ENCODE measurements around the gene DACT2. TPM values are rescaled to one million over a fixed set of nuclear protein-coding genes. Genes with fewer than 3 reads are reported as not detected.

The DACT2 gene
- total RNA-seq, 1 donor from 2014 or later, result 3.2 TPM

DNA sequence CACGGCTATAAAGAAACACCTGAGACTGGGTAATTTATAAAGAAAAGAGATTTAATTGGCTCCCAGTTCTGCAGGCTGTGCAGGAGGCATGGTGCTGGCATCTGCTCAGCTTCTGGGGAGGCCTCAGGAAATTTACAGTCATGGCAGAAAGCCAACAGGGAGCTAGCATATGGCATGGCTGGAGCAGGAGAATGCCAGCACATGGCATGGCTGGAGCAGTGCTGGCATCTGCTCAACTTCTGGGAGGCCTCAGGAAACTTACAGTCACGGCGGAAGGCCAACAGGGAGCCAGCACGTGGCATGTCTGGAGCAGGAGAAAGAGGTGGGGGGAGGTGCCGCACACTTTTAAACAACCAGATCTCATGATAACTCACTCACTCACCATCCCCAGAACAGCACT lies 32.5 kb upstream of the DACT2 start:
- DNase-seq (ENCODE audit: low spot score), result no peak

DNA sequence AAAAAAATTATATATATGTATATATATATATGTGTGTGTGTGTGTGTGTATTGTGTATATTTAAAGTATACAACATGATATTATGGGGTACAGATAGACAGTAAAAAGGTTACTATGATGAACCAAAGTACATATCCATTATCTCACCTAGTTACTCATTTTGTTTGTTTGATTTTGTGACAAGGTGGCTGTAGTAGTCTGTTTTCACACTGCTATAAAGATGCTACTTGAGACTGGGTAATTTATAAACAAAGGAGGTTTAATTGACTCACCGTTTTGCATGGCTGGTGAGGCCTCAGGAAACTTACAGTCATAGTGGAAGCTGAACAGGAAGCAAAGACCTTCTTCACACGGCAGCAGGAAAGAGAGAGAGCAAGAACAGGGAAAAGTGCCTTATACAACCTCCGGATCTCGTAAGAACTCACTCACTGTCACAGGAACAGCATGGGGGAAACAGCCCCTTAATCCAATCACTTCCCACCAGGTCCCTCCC lies 30.2 kb upstream of the DACT2 start:
- no peak for DNase-seq (ENCODE audit: low spot score)

DNA sequence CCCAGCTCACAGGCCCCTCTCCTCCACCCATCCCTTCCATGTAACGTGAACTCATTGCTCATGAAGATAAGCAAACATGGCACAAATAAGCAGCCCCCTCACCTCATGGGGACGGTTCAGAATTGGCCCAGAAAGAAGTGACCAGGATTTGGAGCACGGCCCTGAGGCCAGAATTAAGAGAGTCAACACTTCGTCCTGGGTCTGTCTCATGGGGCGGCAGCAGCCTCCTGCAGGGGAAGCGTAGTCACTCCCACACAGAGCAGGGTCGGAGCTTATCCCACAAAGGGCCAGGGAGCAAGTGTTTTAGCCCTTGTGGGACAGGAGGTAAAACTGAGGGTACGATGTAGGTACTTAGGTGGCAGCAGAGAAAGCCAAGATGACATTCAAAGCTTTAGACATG lies 28.6 kb upstream of the DACT2 start:
- DNase-seq (ENCODE audit: low spot score), result no peak

DNA sequence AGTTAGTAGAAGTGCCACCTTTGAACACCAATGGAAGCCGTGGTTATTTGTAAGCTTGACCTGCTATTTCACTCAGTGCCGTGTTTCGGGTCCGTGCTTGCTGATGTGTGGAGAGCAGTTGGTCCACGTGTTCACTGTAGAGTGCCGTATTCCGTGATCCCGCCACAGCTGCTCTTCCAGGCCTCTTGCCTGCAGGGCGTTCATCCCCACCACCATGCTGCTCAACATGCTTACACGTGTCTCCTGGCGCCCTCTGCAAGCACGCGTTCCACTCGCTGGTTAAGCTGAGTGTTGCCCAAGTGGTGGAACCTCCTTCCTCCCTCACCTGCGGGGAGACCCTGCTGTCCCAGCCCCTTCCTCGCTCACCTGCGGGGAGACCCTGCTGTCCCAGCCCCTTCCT lies 28.0 kb upstream of the DACT2 start:
- DNase-seq (ENCODE audit: low spot score), result no peak

DNA sequence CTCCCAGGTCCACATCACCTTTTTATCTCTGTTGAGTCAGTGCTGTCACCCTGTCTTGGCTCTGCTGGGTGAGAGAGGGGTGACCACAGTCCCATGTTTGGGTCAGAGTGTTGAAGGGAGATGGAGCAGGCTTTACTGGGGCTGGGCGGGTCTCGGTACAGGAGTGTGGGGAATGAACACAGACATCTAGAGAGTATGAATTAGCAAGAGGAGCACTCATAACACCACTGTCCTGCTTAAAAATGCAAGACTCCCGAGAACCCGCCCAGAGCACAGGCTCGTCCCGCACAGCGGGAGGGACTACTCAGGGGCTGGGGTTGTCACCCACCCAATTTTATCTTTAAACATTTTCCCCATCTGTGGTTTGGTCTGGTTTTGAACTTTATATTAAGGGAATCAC lies 27.5 kb upstream of the DACT2 start:
- DNase-seq (ENCODE audit: low spot score), result no peak

DNA sequence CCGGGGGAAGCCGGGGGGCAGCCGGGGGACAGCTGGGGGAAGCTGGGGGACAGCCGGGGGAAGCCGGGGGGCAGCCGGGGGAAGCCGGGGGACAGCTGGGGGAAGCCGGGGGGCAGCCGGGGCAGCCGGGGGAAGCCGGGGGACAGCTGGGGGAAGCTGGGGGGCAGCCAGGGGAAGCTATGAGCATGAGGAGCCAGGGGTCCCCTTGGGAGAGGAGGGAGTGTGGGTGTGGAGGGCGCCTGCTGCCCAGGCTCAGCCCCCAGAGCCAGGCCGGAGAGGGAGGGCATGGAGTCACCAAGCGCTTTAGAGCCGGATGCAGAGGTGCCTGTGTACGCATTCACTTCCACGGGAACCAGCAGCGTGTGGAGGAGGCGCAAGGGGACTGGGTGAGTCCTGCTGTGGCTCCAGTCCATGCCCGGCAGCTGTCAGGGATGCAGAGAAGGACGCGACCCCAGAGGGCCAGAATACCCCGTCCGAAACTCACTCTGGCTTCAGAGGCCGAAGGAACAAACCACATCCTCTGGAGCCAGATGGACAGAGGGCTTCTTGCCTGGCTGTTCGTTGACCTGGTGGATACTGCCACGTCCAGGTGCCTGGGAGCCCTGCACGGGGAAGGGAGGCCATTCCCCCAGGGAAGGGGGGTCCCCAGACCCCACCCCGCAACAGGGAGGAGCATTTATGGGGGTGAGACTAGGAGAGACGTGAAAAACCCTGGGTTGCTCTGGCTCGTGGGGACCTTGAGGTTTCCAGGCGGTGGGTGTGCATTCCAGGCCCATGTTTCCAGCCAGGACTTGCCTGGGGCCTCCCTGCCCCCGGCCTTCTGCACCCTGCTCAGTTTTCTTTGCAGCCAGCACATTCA lies 26.5 kb upstream of the DACT2 start:
- no peak for DNase-seq (ENCODE audit: low spot score)

DNA sequence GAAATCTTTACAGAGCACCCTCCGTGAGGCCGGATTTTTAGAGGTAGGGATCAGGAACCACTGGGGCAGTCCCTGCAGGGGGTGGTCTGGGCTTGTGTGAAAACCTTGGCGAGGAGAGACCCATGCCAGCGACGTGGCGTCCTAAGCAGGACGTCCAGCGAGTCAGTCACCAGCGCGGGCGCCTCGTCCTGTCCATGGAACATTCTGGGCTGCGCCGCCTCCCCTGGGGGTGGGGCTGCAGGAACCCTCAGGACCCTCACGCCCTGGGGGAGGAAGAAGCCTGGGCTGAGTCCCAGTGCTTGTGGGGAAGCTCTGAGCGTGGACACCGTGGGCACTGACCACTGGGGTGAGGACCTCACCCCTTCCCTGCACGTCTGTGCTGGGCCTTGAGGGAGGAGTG lies 25.7 kb upstream of the DACT2 start:
- DNase-seq (ENCODE audit: low spot score), result no peak

DNA sequence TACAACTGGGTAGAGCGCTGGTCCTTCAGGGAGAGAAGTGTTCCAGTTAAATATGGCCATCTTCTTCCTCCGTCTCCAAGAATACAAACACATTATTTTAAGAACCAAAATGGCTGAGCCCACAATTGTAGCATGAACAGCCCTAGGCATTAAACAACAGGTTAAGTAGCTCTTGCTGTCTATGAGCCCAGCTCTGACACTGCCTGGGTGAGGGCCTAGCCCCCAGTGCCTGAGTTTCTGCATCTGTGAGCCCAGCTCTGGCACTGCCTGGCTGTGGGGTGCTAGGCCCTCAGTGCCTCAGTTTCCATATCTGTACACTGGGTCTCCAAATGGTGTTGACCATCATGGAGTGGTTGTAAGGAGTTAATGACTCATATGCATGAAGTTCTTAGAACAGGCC lies 24.8 kb upstream of the DACT2 start:
- DNase-seq (ENCODE audit: low spot score), result no peak

DNA sequence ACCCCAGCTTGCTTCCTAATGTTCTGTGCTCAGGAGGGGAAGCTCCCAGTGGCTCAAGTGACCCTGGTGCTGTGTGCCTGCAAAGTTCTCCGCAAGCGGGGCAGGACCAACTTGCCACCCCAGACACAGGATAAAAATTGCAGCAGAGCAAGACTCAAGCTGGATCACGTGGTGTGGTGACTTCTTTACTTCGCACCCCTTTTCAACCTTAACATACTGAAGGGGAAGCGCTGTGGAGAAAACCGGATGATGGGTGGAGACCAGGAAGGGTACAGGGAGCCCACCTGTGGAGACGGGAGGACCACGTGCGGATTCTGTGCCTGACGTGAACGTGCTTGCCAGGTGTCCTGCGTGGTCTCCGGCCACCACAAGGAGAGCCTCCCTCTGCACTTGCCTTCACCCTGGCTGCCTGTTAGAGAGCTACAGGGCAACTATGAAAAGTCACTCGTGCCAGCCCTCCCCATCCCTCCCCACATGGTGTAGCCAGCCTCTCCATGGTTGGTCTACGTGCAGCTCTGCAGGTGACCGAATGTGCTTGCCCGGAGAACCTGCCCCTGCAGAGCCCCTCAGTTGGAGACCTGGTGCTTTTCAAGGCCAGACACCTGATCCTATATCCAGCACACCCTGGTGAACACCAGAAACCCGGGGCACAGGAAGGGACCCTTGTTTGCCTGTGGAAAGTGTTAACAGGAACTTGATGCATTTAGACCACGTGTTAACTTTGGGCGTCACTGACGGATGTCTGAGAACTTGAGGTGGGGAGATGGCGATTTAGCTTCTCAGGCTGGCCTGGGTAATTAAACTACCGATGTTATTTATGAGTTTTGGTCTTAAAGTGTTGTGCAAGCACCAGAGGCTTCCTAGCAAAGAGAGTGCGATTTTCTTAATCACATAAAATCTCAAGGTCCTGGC lies 23.9 kb upstream of the DACT2 start:
- no peak for DNase-seq (ENCODE audit: low spot score)

DNA sequence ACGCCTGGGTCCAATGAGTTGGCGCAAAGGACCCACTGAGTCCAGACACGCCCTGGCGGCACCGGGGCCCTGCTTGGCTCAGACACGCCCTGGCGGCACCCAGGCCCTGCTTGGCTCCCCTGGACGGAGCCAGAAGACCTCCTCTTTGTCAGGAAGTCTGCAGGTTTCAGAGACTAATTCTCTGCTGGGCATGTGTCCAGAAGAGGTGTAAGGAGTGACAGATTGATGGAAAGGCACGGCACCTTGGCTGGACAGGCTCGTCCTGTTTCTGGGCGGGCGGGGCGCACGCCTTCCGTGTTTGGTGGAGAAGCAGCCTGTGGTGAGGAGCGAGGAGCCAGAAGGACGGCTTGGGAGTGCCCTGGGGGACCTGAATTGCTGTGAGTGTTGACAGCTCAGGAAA lies 23.1 kb upstream of the DACT2 start:
- peak; percentile 68 for DNase-seq (ENCODE audit: low spot score)

DNA sequence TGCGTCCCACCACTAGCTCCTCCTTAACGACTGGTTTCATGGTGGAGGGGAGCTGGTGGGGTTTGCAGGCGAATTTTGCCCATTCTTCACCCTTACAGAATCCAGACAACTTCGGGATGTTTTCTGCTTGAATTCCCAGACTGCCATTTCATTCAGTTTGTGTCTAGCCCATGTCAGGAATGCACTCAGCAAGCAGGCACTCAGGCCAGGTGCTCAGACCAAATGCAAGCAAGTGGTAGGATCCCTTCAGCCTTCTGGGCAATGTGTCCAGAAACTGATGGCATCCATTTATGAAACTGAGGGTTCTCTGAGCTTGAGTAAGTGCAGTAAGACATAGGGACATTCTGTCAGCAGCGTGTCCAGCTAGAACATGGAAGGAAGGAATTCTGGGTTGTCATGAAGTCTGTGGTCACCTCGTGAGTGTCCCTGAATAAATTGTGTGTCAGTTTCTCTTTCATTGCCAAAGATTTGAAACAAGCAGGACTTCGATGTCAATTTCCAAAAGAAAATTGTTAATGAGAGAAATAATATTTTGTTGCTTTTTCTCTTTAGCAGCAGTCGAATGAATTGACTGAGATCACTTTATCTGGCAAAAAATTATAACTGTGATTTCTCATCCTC lies 21.8 kb upstream of the DACT2 start:
- DNase-seq (ENCODE audit: low spot score), result no peak

DNA sequence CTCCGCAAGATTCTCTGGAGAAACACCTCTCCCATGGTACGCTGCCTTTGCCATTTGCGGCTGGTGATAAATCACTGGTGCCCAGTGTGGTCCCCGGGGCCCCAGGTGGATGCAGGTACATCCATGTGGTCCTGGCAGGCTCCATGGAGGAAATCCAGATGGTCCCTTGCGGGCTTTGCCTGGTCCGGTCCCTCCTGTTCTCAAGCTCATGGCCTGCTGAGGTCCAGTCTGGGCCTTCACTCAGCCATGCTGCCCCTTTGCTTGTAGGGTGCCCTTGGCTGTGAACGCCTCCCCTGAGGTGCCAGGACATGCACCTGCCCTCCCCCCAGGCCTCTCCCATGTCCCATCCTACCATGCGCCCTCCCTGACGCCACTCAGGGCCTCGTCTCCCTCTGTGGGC lies 21.2 kb upstream of the DACT2 start:
- DNase-seq (ENCODE audit: low spot score), result no peak

DNA sequence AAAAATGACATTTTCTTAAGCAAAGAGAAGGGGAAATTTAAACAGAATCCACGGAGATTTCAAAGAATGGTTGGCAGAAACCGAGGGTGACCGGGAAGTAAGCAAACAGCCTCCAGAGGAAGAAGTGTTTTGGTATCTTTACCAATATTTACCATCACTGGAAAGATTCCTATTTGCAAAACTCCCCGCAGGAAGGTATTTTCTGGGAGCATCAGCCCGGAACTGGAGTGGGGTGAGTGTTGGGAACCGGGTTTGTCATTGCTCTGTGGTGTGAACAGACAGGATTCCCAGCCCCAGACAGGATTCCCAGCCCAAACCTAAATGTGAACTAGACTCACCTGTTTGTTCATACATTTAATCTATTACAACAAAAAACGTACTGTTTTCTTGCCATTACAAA lies 19.2 kb upstream of the DACT2 start:
- no peak for DNase-seq (ENCODE audit: low spot score)

DNA sequence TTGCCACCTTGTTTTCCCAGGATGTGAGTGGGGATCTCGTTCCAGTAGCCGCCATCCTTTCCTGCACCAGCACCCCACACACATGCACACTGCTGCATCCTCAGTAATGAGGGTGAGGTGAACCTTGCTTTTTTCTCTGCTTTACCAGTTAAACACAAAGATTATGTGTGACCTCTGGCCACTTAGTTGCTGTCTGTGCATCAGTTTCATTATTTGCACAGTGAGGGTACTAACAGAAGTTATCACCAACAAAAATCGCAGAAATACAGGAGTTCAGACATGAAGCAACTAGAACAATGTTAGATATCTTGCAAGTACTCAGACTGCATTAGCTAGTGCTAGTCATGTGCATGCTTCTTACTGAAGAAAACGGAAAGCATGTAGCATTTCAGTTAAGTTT lies 17.4 kb upstream of the DACT2 start:
- DNase-seq (ENCODE audit: low spot score), result no peak

DNA sequence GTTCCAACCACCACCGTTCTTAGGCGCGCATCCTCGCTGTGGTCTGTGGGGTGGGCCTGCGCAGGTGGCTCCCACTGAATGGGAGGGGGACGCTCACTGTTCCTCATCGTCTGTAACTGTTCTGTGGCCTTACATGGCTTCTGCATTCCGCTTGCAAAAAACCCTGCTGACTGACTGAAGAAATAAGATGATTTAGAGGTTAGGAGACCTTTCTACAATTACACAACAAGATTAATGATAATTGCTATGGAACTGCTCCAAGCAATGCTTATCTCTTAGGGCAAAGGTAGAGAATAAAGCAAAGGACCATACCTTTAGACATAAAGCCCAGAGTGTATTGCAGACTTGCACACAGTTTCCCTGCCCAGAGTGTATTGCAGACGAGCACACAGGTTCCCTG lies 14.4 kb upstream of the DACT2 start:
- DNase-seq (ENCODE audit: low spot score), result no peak

DNA sequence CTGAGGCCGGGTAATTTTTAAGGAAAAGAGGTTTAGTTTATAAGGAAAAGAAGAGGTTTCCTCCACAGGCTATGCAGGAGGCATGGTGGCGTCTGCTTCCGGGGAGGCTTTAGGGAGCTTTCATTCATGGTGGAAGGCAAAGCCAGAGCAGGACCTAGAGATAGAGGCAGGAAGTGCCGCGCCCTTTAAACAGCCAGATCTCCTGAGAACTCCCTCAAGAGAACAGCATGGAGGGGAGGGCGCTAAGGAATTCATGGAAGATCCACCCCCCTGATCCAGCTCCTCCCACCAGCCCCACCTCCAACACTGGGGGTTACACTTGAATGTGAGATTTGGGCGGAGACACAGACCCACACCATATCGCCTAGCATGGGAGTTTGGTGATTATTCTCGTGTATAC lies 13.9 kb upstream of the DACT2 start:
- no peak for DNase-seq (ENCODE audit: low spot score)

DNA sequence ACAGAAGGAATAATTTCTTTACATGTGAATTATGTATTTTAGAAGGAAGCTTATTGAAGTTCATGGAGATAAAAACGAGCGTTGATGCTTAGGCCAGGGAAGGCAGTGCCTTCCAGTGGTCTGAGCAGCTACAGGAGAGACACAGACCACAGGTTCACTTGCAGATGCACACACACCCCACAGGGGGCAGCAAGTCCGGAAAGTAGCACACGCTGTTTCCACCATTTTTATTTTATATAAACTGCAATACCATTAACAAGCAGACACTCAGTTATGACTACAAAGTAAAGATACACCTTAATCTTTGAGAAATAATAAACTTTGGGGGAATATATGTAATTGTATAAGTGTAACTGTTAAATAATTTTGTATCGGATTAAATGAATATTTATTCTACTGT lies 13.5 kb upstream of the DACT2 start:
- no peak for DNase-seq (ENCODE audit: low spot score)

DNA sequence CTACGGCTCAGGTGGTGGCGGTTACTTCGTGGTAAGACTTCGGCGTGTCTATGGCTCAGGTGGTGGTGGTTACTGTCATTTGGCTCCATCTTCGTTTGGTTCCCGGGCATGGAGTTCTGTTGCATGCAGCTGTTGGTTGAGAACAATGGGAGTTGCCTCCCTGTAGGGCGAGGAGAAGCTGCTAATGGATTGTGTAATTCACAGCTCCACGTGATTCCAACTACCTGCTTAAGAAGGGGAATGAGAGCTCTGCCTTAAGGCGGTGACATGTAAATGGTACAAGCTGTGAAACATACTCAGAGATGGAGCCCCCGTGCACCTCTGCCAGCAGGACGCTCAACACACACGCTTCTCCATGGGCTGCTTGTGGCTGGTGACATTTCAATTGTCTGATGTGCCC lies 12.4 kb upstream of the DACT2 start:
- no peak for DNase-seq (ENCODE audit: low spot score)

DNA sequence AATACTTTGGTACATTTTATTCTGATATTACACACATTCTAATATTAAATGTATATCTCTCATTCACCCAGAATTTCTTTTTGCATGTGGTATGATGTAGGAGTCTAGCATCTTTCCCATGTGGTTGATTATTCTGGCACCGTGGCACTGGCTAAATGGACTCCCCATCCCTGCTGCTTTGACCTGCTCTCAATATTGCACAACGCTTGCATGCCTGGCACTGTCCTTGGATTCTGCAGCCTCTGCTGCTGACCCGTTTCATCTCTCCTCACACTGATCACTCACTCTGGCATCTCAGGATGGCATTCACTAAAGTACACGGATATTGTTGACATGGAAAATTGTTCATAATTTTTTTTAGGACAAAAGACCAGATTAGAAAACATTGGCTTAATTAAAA lies 11.5 kb upstream of the DACT2 start:
- no peak for DNase-seq (ENCODE audit: low spot score)

DNA sequence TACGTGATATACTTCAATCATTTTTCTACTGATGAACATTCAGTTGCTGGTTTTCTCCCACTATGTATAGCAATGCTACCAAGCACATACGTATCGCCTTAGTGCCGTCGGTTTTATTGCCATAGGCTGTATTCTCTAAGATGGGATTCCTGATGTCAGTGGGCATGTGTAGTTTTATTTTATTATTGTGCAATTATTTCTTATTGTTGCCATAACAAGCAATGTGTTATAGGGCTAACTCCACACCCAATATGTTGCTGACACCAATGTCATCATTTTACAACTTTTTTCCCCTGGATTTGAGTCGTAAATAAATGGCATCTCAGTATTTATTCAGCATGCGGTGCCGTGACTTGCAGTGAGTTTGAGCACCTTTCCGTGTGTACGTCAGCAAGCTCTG lies 10.8 kb upstream of the DACT2 start:
- no peak for DNase-seq (ENCODE audit: low spot score)

DNA sequence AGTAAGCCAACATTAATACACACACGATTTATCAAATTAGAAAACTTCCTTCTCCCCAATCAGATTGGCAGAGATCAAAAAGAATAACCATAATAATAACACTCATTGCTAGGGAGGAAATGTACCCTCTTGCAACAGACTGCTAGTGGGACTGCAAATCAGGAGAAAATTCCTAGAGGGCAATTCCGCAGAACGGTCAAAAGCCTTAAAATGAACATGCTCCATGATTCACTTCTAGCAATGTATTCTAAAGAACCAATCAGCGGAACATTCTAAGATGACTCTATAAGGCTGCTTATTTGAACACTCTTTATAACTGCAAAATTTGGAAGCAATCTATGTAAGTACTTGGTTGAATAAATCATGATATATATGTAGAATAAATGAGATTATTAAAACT lies 8.5 kb upstream of the DACT2 start:
- DNase-seq (ENCODE audit: low spot score), result no peak
